GM23338 (cell line): Measurements from ENCODE around the gene DLG5. TPM values are rescaled to one million over a fixed set of nuclear protein-coding genes. Genes with fewer than 3 reads are reported as not detected.

Experiments
- ATAC-seq: fragments of 200-7000 bp; cut with Tn5 transposase; 3 replicates; pipeline ENCODE4 v1.9.1; 2020
- DNase-seq: peaks from one replicate; pipeline ENCODE4 v3.0.0-alpha.2; 2015; ENCODE audit warnings: low spot score
- H2AFZ ChIP-seq: fragments of 200-600 bp; sonication (generic); 2 replicates; pipeline ENCODE4 v1.8.0; 2016; ENCODE audit warnings: antibody characterized with exemption, mild to moderate bottlenecking, moderate library complexity
- H3F3A ChIP-seq: fragments of 200-600 bp; sonication (generic); replicated peaks from 2 replicates; pipeline ENCODE4 v1.8.0; 2017; ENCODE audit warnings: antibody characterized with exemption, mixed run types, low read depth
- H3K27ac ChIP-seq: fragments of 200-600 bp; sonication (generic); 2 replicates; pipeline ENCODE4 v1.6.1; 2016; ENCODE audit warnings: low read depth
- H3K27me3 ChIP-seq: fragments of 200-600 bp; sonication (generic); 2 replicates; pipeline ENCODE4 v1.8.0; 2016; ENCODE audit warnings: mild to moderate bottlenecking, mixed run types, moderate library complexity; ENCODE audit not compliant: insufficient read depth
- H3K36me3 ChIP-seq: fragments of 200-600 bp; sonication (generic); 2 replicates; pipeline ENCODE4 v1.8.0; 2016; ENCODE audit warnings: mild to moderate bottlenecking; ENCODE audit not compliant: insufficient read depth
- H3K4me1 ChIP-seq: fragments of 200-600 bp; sonication (generic); 2 replicates; pipeline ENCODE4 v1.8.0; 2016; ENCODE audit warnings: mild to moderate bottlenecking, moderate library complexity; ENCODE audit not compliant: insufficient read depth
- H3K4me2 ChIP-seq: fragments of 200-600 bp; sonication (generic); 2 replicates; pipeline ENCODE4 v1.7.1; 2017; ENCODE audit warnings: mixed run types
- H3K4me3 ChIP-seq: fragments of 200-600 bp; sonication (generic); 2 replicates; pipeline ENCODE4 v1.6.1; 2016; ENCODE audit warnings: mixed run types
- H3K79me2 ChIP-seq: fragments of 200-600 bp; sonication (generic); replicated peaks from 2 replicates; pipeline ENCODE4 v1.8.0; 2017; ENCODE audit warnings: mild to moderate bottlenecking; ENCODE audit not compliant: insufficient read depth
- H3K9me2 ChIP-seq: fragments of 200-600 bp; sonication (generic); 2 replicates; pipeline ENCODE4 v1.8.0; 2017; ENCODE audit not compliant: insufficient read depth
- H4K20me1 ChIP-seq: fragments of 200-600 bp; sonication (generic); replicated peaks from 2 replicates; pipeline ENCODE4 v1.8.0; 2017; ENCODE audit warnings: mild to moderate bottlenecking; ENCODE audit not compliant: insufficient read depth
- H3K27ac Mint-ChIP-seq: 2 replicates; pipeline ENCODE4 v1.8.0; 2020; ENCODE audit warnings: inconsistent platforms, mild to moderate bottlenecking, moderate library complexity, mixed read lengths
- H3K27me3 Mint-ChIP-seq: 3 replicates; pipeline ENCODE4 v1.8.0; 2022; ENCODE audit warnings: low read depth, mild to moderate bottlenecking, moderate library complexity, mixed read lengths, inconsistent platforms; ENCODE audit not compliant: insufficient read depth, poor library complexity
- H3K36me3 Mint-ChIP-seq: 3 replicates; pipeline ENCODE4 v1.8.0; 2021; ENCODE audit warnings: low read depth, mild to moderate bottlenecking, inconsistent platforms, moderate library complexity, mixed read lengths
- H3K4me1 Mint-ChIP-seq: 3 replicates; pipeline ENCODE4 v1.8.0; 2020; ENCODE audit warnings: mild to moderate bottlenecking, inconsistent platforms, mixed read lengths
- H3K4me3 Mint-ChIP-seq: 3 replicates; pipeline ENCODE4 v1.8.0; 2021; ENCODE audit warnings: moderate library complexity, mild to moderate bottlenecking, inconsistent platforms, mixed read lengths
- H3K9me3 Mint-ChIP-seq: 3 replicates; pipeline ENCODE4 v1.8.0; 2020; ENCODE audit warnings: moderate library complexity, mild to moderate bottlenecking, inconsistent platforms, mixed read lengths
- CREB1 ChIP-seq: fragments of 250-450 bp; sonication (Bioruptor Pico); IDR thresholded peaks from 2 replicates; pipeline ENCODE4 v1.5.0; 2020; ENCODE audit warnings: low read depth, mild to moderate bottlenecking, moderate library complexity
- CTCF ChIP-seq, 2 experiments: fragments of 200-600 bp in 1 of 2; sonication (generic) in 1 of 2; conservative IDR thresholded peaks; 2 replicates each; pipeline versions ENCODE4 v1.5.1 to v1.6.1; 2016 to 2017; ENCODE audit warnings: antibody characterized with exemption in 2 of 2, low read depth in 2 of 2, mild to moderate bottlenecking in 2 of 2, moderate library complexity in 1 of 2
- ETS1 ChIP-seq: IDR thresholded peaks from 2 replicates; pipeline ENCODE4 v1.6.1; 2016; ENCODE audit warnings: antibody characterized with exemption
- EZH2 ChIP-seq: fragments of 200-600 bp; sonication (generic); IDR thresholded peaks from one replicate; pipeline ENCODE4 v1.8.0; 2017; ENCODE audit warnings: antibody characterized with exemption, mild to moderate bottlenecking, low read depth; ENCODE audit not compliant: unreplicated experiment
- EZH2phosphoT487 ChIP-seq: fragments of 200-600 bp; sonication (generic); IDR thresholded peaks from one replicate; pipeline ENCODE4 v1.8.1; 2018; ENCODE audit warnings: antibody characterized with exemption; ENCODE audit not compliant: unreplicated experiment
- JUNB ChIP-seq: IDR thresholded peaks from one replicate; pipeline ENCODE4 v1.6.1; 2016; ENCODE audit warnings: antibody characterized with exemption; ENCODE audit not compliant: unreplicated experiment
- NANOG ChIP-seq: IDR thresholded peaks from 2 replicates; pipeline ENCODE4 v1.6.1; 2016; ENCODE audit warnings: antibody characterized with exemption, borderline replicate concordance
- POLR2AphosphoS5 ChIP-seq: IDR thresholded peaks from 2 replicates; pipeline ENCODE4 v1.6.1; 2016; ENCODE audit warnings: antibody characterized with exemption, low read depth
- REST ChIP-seq: IDR thresholded peaks from one replicate; pipeline ENCODE4 v1.6.1; 2018; ENCODE audit warnings: antibody characterized with exemption; ENCODE audit not compliant: unreplicated experiment
- STAT1 ChIP-seq: IDR thresholded peaks from one replicate; pipeline ENCODE4 v1.6.1; 2016; ENCODE audit warnings: antibody characterized with exemption; ENCODE audit not compliant: unreplicated experiment
- ZNF114 ChIP-seq: fragments of 250-450 bp; sonication (Bioruptor Pico); IDR thresholded peaks from 2 replicates; pipeline ENCODE4 v1.5.0; 2020; ENCODE audit warnings: mild to moderate bottlenecking, moderate library complexity
- ZNF331 ChIP-seq: fragments of 250-450 bp; sonication (Bioruptor Pico); IDR thresholded peaks from 2 replicates; pipeline ENCODE4 v1.5.0; 2020; ENCODE audit warnings: low read depth, mild to moderate bottlenecking, moderate library complexity
- ZNF462 ChIP-seq: fragments of 250-450 bp; sonication (Bioruptor Pico); IDR thresholded peaks from 2 replicates; pipeline ENCODE4 v1.5.0; 2020; ENCODE audit warnings: mild to moderate bottlenecking, moderate library complexity
- polyA plus RNA-seq: library from polyadenylated mRNA; unstranded; fragments of >200 nt; fragmentation: Nextera tagmentation; extraction: Ambion mirVana; gene quantifications from 2 replicates; pipeline ENCODE4 v1.2.1, GENCODE V29; 2016
- total RNA-seq: library from RNA; depleted of rRNA; stranded (reverse); fragments of >200 nt; shearing (Covaris generic); gene quantifications from 2 replicates; pipeline ENCODE4 v1.2.3, GENCODE V29; 2014

The DLG5 gene
- total and polyA plus RNA-seq, 2 experiments from 2014 or later = 7.4 to 66.6 TPM

- peaks cover 73% of the 10 kb centered on the region for H3K4me1 Mint-ChIP-seq
- no peak overlapping the region for H3K27ac ChIP-seq
Measured at GRCh38 chr10:77873536-77874380, 52.8 kb downstream of the DLG5 start.

More at GRCh38 chr10:77873536-77874380, 52.8 kb downstream of the DLG5 start:
- Histone ChIP-seq H3K4me1 (peaks cover 28% of the 10 kb centered on the region), H3K79me2 (peaks cover 35% of the 10 kb centered on the region), H3K27me3 (no peaks in the 10 kb centered on the region), H2AFZ (no peak overlapping the region), H3K4me3 (no peak overlapping the region), H3K4me2 (no peak overlapping the region), H3K9me2 (no peaks in the 10 kb centered on the region), H3F3A (peaks cover 15% of the 10 kb centered on the region), H3K36me3 (no peaks in the 10 kb centered on the region), H4K20me1 (no peaks in the 10 kb centered on the region; the same call in 1 of the 2 replicates)
- H3K36me3 Mint-ChIP-seq = peaks cover 10% of the 10 kb centered on the region; the same call in 2 of the 3 replicates
- H3K27me3 Mint-ChIP-seq = peaks cover 21% of the 10 kb centered on the region
- no peaks in the 10 kb centered on the region for H3K9me3 Mint-ChIP-seq
- DNase-seq = no peak
- H3K4me3 Mint-ChIP-seq = no peak overlapping the region
- no peak for TF ChIP-seq CREB1 (CRISPR knock-in tag)
- TF ChIP-seq POLR2AphosphoS5 = no peak
- TF ChIP-seq STAT1 = no peak
- TF ChIP-seq ZNF114 (CRISPR knock-in tag) = no peak
- TF ChIP-seq ZNF462 (CRISPR knock-in tag) = no peak
- no peak for TF ChIP-seq EZH2phosphoT487
- TF ChIP-seq REST = no peak
- TF ChIP-seq ETS1 = no peak
- TF ChIP-seq CTCF (conservative IDR thresholded peaks at IDR 0.05; ENCODE audit: low read depth in 2 of 2) = no peak
- TF ChIP-seq JUNB = no peak
- TF ChIP-seq EZH2 = no peak
- TF ChIP-seq ZNF331 (CRISPR knock-in tag) = no peak
- no peak for TF ChIP-seq NANOG
- H3K27ac Mint-ChIP-seq = no peak overlapping the region; the same call in 1 of the 2 replicates
- ATAC-seq = no peak
